ENCODE results near the gene QPCTL. TPM values are rescaled to one million over a fixed set of nuclear protein-coding genes. Genes with fewer than 3 reads are reported as not detected.

Gene QPCTL
- total RNA-seq, 1 donor from 2014 or later = 21.8 TPM

DNA sequence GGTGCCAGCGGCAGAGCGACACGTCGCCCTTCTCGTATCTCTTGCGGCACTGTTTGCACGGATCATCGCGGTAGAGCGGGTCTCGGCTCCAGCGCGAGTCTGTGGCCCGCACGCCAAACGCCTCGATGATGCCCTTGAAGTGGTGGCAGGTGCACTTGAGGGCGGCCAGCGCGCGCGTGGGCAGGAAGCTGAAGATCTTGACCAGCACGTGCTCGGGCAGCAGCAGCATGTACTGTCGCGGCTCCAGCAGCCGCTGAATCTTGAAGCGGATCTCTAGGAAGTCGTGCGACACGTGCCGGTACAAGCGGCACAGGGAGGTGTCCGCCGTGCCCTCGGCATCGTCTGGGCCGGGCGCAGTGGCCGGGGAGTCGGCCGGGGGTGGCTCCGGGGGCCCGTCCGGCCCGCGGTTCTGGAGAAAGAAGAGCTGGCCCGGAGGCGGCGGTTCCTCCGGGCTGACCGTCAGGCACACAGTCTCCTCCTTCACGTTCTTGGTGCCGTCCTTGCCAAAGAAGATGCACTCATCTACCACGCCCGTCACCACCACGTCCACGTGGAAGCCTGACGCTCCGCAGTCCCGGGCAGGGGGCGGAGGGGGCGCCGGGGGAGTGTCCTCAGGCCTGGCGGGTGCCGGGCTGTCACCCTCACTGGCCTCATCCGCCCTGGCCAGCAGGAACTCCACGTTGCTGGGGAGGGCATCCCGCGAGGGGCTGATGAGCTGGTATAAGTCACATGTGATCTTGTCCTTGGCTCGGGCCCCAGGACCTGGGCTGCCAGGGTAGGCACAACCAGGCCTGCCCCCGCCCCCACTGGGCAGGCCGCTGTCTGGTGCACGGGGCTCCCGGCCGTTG, 19.6 kb downstream of the QPCTL start:
- no peak overlapping the region for H2AFZ ChIP-seq (ENCODE audit: low read depth, low read length)

DNA sequence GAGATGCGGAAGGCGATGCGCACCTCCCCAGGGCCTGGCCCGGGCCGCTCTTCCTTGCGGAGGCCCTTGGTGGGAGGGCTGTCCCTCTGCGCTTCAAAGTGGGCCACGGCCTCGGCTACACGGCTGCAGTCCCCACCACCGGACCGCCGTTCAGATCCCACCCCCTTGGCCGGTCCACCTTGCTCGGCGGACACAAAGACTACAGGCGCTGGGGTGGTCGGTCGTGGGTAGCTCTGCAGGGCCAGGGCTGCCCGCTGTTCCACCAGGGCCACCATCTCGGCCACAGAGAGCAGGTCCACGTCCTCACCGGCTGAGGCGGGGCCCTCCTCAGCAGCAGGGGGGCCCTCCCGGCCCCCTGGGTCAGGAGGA, 20.2 kb downstream of the QPCTL start:
- Histone ChIP-seq H3K4me1 (ENCODE audit: insufficient read depth, low read length) (peaks cover 12% of the 10 kb centered on the region), H3K27me3 (ENCODE audit: insufficient read depth, low read length) (no peaks in the 10 kb centered on the region), H2AFZ (ENCODE audit: low read depth, low read length) (no peak overlapping the region), H4K20me1 (ENCODE audit: insufficient read depth, low read length) (peaks cover 12% of the 10 kb centered on the region), H3K4me2 (ENCODE audit: low read length) (no peak overlapping the region), H3K4me3 (ENCODE audit: insufficient read depth, low read depth, low read length) (no peak overlapping the region), H3K79me2 (ENCODE audit: insufficient read depth, low read length) (peaks cover 59% of the 10 kb centered on the region), H3K9me3 (ENCODE audit: insufficient read depth, low read depth, low read length) (no peaks in the 10 kb centered on the region), H3K27ac (ENCODE audit: low read depth, low read length) (no peak overlapping the region), H3K36me3 (ENCODE audit: insufficient read depth, low read length) (no peaks in the 10 kb centered on the region), H3K9ac (ENCODE audit: low read length) (no peak overlapping the region)
- Mint-ChIP-seq H3K36me3 (ENCODE audit: low read depth, unreplicated experiment) (peaks cover 10% of the 10 kb centered on the region), H3K27me3 (ENCODE audit: low read depth, unreplicated experiment) (no peaks in the 10 kb centered on the region), H3K4me1 (ENCODE audit: low read depth, unreplicated experiment) (peaks cover 15% of the 10 kb centered on the region), H3K4me3 (ENCODE audit: unreplicated experiment) (no peak overlapping the region), H3K27ac (ENCODE audit: unreplicated experiment) (no peak overlapping the region), H3K9me3 (ENCODE audit: unreplicated experiment) (no peaks in the 10 kb centered on the region)
- FAIRE-seq = no peak
- no peak for TF ChIP-seq EZH2 (IDR thresholded peaks at IDR 0.05; ENCODE audit: insufficient read depth, low read length)
- TF ChIP-seq, protein P1, sequence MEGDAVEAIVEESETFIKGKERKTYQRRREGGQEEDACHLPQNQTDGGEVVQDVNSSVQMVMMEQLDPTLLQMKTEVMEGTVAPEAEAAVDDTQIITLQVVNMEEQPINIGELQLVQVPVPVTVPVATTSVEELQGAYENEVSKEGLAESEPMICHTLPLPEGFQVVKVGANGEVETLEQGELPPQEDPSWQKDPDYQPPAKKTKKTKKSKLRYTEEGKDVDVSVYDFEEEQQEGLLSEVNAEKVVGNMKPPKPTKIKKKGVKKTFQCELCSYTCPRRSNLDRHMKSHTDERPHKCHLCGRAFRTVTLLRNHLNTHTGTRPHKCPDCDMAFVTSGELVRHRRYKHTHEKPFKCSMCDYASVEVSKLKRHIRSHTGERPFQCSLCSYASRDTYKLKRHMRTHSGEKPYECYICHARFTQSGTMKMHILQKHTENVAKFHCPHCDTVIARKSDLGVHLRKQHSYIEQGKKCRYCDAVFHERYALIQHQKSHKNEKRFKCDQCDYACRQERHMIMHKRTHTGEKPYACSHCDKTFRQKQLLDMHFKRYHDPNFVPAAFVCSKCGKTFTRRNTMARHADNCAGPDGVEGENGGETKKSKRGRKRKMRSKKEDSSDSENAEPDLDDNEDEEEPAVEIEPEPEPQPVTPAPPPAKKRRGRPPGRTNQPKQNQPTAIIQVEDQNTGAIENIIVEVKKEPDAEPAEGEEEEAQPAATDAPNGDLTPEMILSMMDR (IDR thresholded peaks at IDR 0.05; ENCODE audit: insufficient read depth, low read depth, low read length) = no peak
- no peak for DNase-seq (ENCODE audit: low read depth)

More for the DNA sequence above, 19.6 kb downstream of the QPCTL start:
- H3K4me2 ChIP-seq (ENCODE audit: low read length) = no peak overlapping the region
- Mint-ChIP-seq H3K4me3 (ENCODE audit: unreplicated experiment) (no peak overlapping the region), H3K36me3 (ENCODE audit: low read depth, unreplicated experiment) (peaks cover 10% of the 10 kb centered on the region), H3K27ac (ENCODE audit: unreplicated experiment) (no peak overlapping the region), H3K9me3 (ENCODE audit: unreplicated experiment) (no peaks in the 10 kb centered on the region), H3K27me3 (ENCODE audit: low read depth, unreplicated experiment) (no peaks in the 10 kb centered on the region), H3K4me1 (ENCODE audit: low read depth, unreplicated experiment) (peaks cover 11% of the 10 kb centered on the region)
- H3K27me3 ChIP-seq (ENCODE audit: insufficient read depth, low read length) = no peaks in the 10 kb centered on the region
- no peaks in the 10 kb centered on the region for H3K9me3 ChIP-seq (ENCODE audit: insufficient read depth, low read depth, low read length)
- H3K4me1 ChIP-seq (ENCODE audit: insufficient read depth, low read length) = peaks cover 9% of the 10 kb centered on the region
- DNase-seq (ENCODE audit: low read depth) (no peak), FAIRE-seq (no peak)
- H3K27ac ChIP-seq (ENCODE audit: low read depth, low read length) = no peak overlapping the region
- H4K20me1 ChIP-seq (ENCODE audit: insufficient read depth, low read length) = peaks cover 12% of the 10 kb centered on the region
- H3K9ac ChIP-seq (ENCODE audit: low read length) = no peak overlapping the region
- TF ChIP-seq EZH2 (IDR thresholded peaks at IDR 0.05; ENCODE audit: insufficient read depth, low read length) = no peak
- TF ChIP-seq, protein P1 (IDR thresholded peaks at IDR 0.05; ENCODE audit: insufficient read depth, low read depth, low read length) = no peak
- no peaks in the 10 kb centered on the region for H3K36me3 ChIP-seq (ENCODE audit: insufficient read depth, low read length)
- peaks cover 59% of the 10 kb centered on the region for H3K79me2 ChIP-seq (ENCODE audit: insufficient read depth, low read length)
- H3K4me3 ChIP-seq (ENCODE audit: insufficient read depth, low read depth, low read length) = no peak overlapping the region

DNA sequence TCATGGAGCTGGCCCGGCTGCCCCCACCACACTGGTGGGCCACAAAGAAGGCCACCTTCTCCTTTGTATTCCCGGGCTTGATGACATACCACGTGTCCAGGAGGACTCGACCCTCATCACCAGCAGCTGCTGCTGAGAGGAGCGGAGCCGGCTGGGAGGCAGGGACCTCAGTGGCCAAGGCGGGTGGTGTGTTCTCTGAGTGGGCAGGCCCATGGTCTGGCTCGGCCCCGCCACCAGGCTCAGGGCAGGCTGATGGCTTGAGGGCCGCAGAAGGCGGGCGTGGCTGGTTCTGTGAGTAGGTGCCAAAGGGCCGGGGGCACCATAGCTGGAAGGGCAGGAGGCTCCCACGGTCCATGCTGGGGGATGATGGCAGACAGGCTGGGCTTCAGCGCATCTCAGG, 20.7 kb downstream of the QPCTL start:
- H3K36me3 ChIP-seq (ENCODE audit: insufficient read depth, low read length) = no peaks in the 10 kb centered on the region
- peaks cover 63% of the 10 kb centered on the region for H3K79me2 ChIP-seq (ENCODE audit: insufficient read depth, low read length)
- FAIRE-seq (no peak), DNase-seq (ENCODE audit: low read depth) (no peak)
- H3K4me2 ChIP-seq (ENCODE audit: low read length) = no peak overlapping the region
- no peaks in the 10 kb centered on the region for H3K27me3 ChIP-seq (ENCODE audit: insufficient read depth, low read length)
- Mint-ChIP-seq H3K27ac (ENCODE audit: unreplicated experiment) (no peak overlapping the region), H3K9me3 (ENCODE audit: unreplicated experiment) (no peaks in the 10 kb centered on the region), H3K4me3 (ENCODE audit: unreplicated experiment) (no peak overlapping the region), H3K36me3 (ENCODE audit: low read depth, unreplicated experiment) (peaks cover 10% of the 10 kb centered on the region), H3K27me3 (ENCODE audit: low read depth, unreplicated experiment) (no peaks in the 10 kb centered on the region), H3K4me1 (ENCODE audit: low read depth, unreplicated experiment) (peaks cover 20% of the 10 kb centered on the region)
- no peak overlapping the region for H3K27ac ChIP-seq (ENCODE audit: low read depth, low read length)
- TF ChIP-seq EZH2 (IDR thresholded peaks at IDR 0.05; ENCODE audit: insufficient read depth, low read length) = no peak
- TF ChIP-seq, protein P1 (IDR thresholded peaks at IDR 0.05; ENCODE audit: insufficient read depth, low read depth, low read length) = no peak
- H3K9ac ChIP-seq (ENCODE audit: low read length) = no peak overlapping the region
- H3K4me3 ChIP-seq (ENCODE audit: insufficient read depth, low read depth, low read length) = no peak overlapping the region
- H2AFZ ChIP-seq (ENCODE audit: low read depth, low read length) = no peak overlapping the region
- peaks cover 17% of the 10 kb centered on the region for H3K4me1 ChIP-seq (ENCODE audit: insufficient read depth, low read length)
- H3K9me3 ChIP-seq (ENCODE audit: insufficient read depth, low read depth, low read length) = no peaks in the 10 kb centered on the region
- H4K20me1 ChIP-seq (ENCODE audit: insufficient read depth, low read length) = peaks cover 12% of the 10 kb centered on the region
